ENCODE results near the gene RTCB. TPM values are rescaled to one million over a fixed set of nuclear protein-coding genes. Genes with fewer than 3 reads are reported as not detected.
A peak's percentile ranks its signal among the peaks of the same experiment; 100 is the strongest.

The RTCB gene
- polyA plus RNA-seq, 1 experiment: 119 TPM

GRCh38 chr22:32401486-32401885, 10.6 kb downstream of the RTCB start:
- CTCF ChIA-PET: interaction anchor here (1.3 to 2.0 kb wide), 2 partner anchors 9 to 12 kb away, joined by 4 to 10 read pairs; partner anchors contain the start of gene RTCB
- DNase-seq (ENCODE audit: low read depth): no peak
- POLR2A ChIA-PET: no interaction called here
- Histone ChIP-seq H3K4me3 (ENCODE audit: low read depth, low read length) (no peak overlapping the region), H3K27me3 (ENCODE audit: control insufficient read depth, insufficient read depth, low read length) (no peaks in the 10 kb centered on the region), H3K36me3 (ENCODE audit: control insufficient read depth, insufficient read depth, low read length) (peaks cover 18% of the 10 kb centered on the region)
- TF ChIP-seq CTCF (IDR thresholded peaks at IDR 0.05; ENCODE audit: insufficient read depth, low read depth, low read length): no peak

GRCh38 chr22:32396746-32397145, 15.3 kb downstream of the RTCB start:
- DNase-seq (ENCODE audit: low read depth): peak; percentile 14
- peaks cover 25% of the 10 kb centered on the region for H3K36me3 ChIP-seq (ENCODE audit: control insufficient read depth, insufficient read depth, low read length)

GRCh38 chr22:32396255-32396654, 15.8 kb downstream of the RTCB start:
- Histone ChIP-seq H3K4me3 (ENCODE audit: low read depth, low read length) (no peak overlapping the region), H3K36me3 (ENCODE audit: control insufficient read depth, insufficient read depth, low read length) (peaks cover 23% of the 10 kb centered on the region), H3K27me3 (ENCODE audit: control insufficient read depth, insufficient read depth, low read length) (no peaks in the 10 kb centered on the region)
- POLR2A ChIA-PET: no interaction called here
- CTCF ChIA-PET: interaction anchor here (1.6 kb wide), 1 partner anchor 13 kb away, joined by 4 read pairs; no protein-coding TSS in a partner anchor
- TF ChIP-seq CTCF (IDR thresholded peaks at IDR 0.05; ENCODE audit: insufficient read depth, low read depth, low read length): no peak
- no peak for DNase-seq (ENCODE audit: low read depth)

More at GRCh38 chr22:32396746-32397145, 15.3 kb downstream of the RTCB start:
- no peak for TF ChIP-seq CTCF (IDR thresholded peaks at IDR 0.05; ENCODE audit: insufficient read depth, low read depth, low read length)
- no peaks in the 10 kb centered on the region for H3K27me3 ChIP-seq (ENCODE audit: control insufficient read depth, insufficient read depth, low read length)
- ChIA-PET POLR2A (no interaction called here), CTCF (interaction anchor here (1.6 kb wide), 1 partner anchor 13 kb away, joined by 4 read pairs; no protein-coding TSS in a partner anchor)
- H3K4me3 ChIP-seq (ENCODE audit: low read depth, low read length): no peak overlapping the region

DNA sequence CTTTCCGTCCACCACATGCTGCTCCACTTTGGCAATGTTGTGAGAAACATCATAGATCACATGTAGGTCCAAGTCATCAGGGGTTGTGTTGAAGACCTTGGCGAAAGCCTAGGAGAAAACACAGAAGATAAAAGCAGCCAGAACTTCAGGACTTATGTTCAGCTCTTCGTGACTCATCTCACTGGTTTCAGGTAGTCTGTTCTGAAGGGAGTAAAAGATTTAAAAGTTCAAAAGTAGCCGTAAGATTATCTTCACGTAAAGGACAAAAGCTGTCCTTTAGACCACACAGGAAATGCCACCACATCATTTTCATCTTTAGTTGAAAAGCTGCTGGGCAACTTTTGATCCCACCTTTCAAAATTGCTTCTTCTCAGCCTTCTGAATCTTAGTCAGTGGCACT, 16.9 kb downstream of the RTCB start:
- no peak for TF ChIP-seq CTCF (IDR thresholded peaks at IDR 0.05; ENCODE audit: insufficient read depth, low read depth, low read length)
- Histone ChIP-seq H3K4me3 (ENCODE audit: low read depth, low read length) (no peak overlapping the region), H3K27me3 (ENCODE audit: control insufficient read depth, insufficient read depth, low read length) (no peaks in the 10 kb centered on the region), H3K36me3 (ENCODE audit: control insufficient read depth, insufficient read depth, low read length) (peaks cover 21% of the 10 kb centered on the region)
- POLR2A ChIA-PET: no interaction called here
- no peak for DNase-seq (ENCODE audit: low read depth)
- CTCF ChIA-PET: no interaction called here

DNA sequence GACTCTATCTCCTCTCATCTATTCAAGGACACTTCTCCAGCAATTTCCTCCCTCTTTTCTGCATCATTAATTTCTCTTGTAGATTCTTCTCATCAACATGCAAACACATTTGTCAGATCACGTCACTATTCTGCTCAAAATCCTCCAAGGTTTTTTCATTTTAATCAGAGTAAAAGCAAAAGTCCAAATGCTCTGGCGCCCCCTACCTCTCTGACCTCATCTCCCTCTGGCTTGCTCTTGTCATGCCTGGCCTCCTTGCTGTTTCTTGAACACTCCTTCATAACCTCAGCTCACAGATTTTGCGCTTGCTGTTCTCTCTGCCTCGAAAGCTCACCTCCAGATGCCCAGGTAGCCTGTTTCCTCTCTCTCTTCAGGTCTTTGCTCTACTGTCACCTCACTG, 22.4 kb downstream of the RTCB start:
- H3K36me3 ChIP-seq (ENCODE audit: control insufficient read depth, insufficient read depth, low read length): peaks cover 17% of the 10 kb centered on the region
- POLR2A ChIA-PET: no interaction called here
- no peak for DNase-seq (ENCODE audit: low read depth)
- peak; percentile 47 for TF ChIP-seq CTCF (IDR thresholded peaks at IDR 0.05; ENCODE audit: insufficient read depth, low read depth, low read length)
- H3K4me3 ChIP-seq (ENCODE audit: low read depth, low read length): no peak overlapping the region
- H3K27me3 ChIP-seq (ENCODE audit: control insufficient read depth, insufficient read depth, low read length): no peaks in the 10 kb centered on the region
- CTCF ChIA-PET: interaction anchor here (1.0 to 1.4 kb wide), 5 partner anchors 10 to 22 kb away, joined by 3 to 6 read pairs (median 3); partner anchors contain the start of gene RTCB
